GM19468 (cell line): ENCODE measurements around the gene NAA35.

ENCODE experiments used
- ATAC-seq: cut with Tn5 transposase; IDR thresholded peaks from one replicate; pipeline ENCODE4 v1.9.1; 2021; ENCODE audit warnings: mild to moderate bottlenecking, moderate library complexity, moderate number of reproducible peaks; ENCODE audit not compliant: unreplicated experiment; ENCODE audit errors: extremely low read depth

The NAA35 gene

GRCh38 chr9:86057491-86057890, 116.5 kb downstream of the NAA35 start:
- ATAC-seq: no peak

DNA sequence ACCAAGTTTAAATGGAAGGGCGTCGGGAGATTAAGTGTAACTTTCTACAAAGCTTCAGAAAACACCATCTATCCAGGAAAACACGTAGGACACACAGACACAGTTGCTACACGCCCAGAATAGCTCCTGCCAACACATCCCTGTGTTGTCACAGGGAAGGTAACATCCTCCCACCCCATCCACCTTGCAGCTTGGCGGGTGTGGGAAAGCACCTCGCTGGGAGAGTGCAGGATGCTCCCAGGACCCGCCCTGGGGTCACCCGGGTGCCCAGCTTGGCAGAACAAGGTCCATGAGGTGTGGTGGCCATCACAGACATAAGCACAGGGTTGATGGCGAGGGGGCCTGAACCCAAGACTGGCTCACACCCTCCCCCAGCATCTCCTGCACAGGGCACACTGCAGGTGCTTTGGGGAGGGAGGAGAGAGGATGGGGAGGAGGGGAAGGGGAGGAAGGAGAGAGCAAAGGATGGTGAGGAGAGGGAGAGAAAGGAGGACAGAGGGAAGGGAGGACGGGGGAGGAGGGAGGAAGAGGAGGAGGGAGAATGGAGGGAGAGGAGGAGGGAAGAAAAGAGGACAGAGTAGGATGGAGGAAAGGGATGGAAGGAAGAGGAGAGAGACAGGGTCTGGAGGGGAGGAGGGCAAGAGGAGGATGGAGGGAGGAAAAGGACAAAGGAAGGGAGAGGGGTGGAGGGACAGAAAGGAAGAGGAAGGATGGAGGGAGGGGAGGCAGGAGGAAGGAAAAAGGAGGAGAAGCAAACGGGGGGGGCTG, 121.2 kb downstream of the NAA35 start:
- ATAC-seq: no peak

GRCh38 chr9:86062845-86063693, 122.1 kb downstream of the NAA35 start:
- no peak for ATAC-seq

GRCh38 chr9:86064220-86064619, 123.3 kb downstream of the NAA35 start:
- ATAC-seq: no peak

GRCh38 chr9:86069206-86069869, 128.4 kb downstream of the NAA35 start:
- no peak for ATAC-seq
